GM23338 (cell line): ENCODE data around the gene OR7G2.

ENCODE experiments used
- EZH2 ChIP-seq: fragments of 200-600 bp; sonication (generic); IDR thresholded peaks from one replicate; pipeline ENCODE4 v1.8.0; 2017; ENCODE audit warnings: antibody characterized with exemption, mild to moderate bottlenecking, low read depth; ENCODE audit not compliant: unreplicated experiment
- EZH2phosphoT487 ChIP-seq: fragments of 200-600 bp; sonication (generic); IDR thresholded peaks from one replicate; pipeline ENCODE4 v1.8.1; 2018; ENCODE audit warnings: antibody characterized with exemption; ENCODE audit not compliant: unreplicated experiment
- JUNB ChIP-seq: IDR thresholded peaks from one replicate; pipeline ENCODE4 v1.6.1; 2016; ENCODE audit warnings: antibody characterized with exemption; ENCODE audit not compliant: unreplicated experiment
- POLR2AphosphoS5 ChIP-seq: IDR thresholded peaks from 2 replicates; pipeline ENCODE4 v1.6.1; 2016; ENCODE audit warnings: antibody characterized with exemption, low read depth
- ZNF114 ChIP-seq: fragments of 250-450 bp; sonication (Bioruptor Pico); IDR thresholded peaks from 2 replicates; pipeline ENCODE4 v1.5.0; 2020; ENCODE audit warnings: mild to moderate bottlenecking, moderate library complexity
- ZNF331 ChIP-seq: fragments of 250-450 bp; sonication (Bioruptor Pico); IDR thresholded peaks from 2 replicates; pipeline ENCODE4 v1.5.0; 2020; ENCODE audit warnings: low read depth, mild to moderate bottlenecking, moderate library complexity
- TF ChIP-seq, protein P1 (sequence below), 2 experiments: fragments of 200-600 bp in 1 of 2; sonication (generic) in 1 of 2; conservative IDR thresholded peaks; 2 replicates each; pipeline versions ENCODE4 v1.5.1 to v1.6.1; 2016 to 2017; ENCODE audit warnings: antibody characterized with exemption in 2 of 2, low read depth in 2 of 2, mild to moderate bottlenecking in 2 of 2, moderate library complexity in 1 of 2
- TF ChIP-seq, protein P2 (sequence below): IDR thresholded peaks from one replicate; pipeline ENCODE4 v1.6.1; 2018; ENCODE audit warnings: antibody characterized with exemption; ENCODE audit not compliant: unreplicated experiment
- TF ChIP-seq, protein P3 (sequence below): IDR thresholded peaks from 2 replicates; pipeline ENCODE4 v1.6.1; 2016; ENCODE audit warnings: antibody characterized with exemption
- TF ChIP-seq, protein P4 (sequence below): fragments of 250-450 bp; sonication (Bioruptor Pico); IDR thresholded peaks from 2 replicates; pipeline ENCODE4 v1.5.0; 2020; ENCODE audit warnings: mild to moderate bottlenecking, moderate library complexity

DNA sequence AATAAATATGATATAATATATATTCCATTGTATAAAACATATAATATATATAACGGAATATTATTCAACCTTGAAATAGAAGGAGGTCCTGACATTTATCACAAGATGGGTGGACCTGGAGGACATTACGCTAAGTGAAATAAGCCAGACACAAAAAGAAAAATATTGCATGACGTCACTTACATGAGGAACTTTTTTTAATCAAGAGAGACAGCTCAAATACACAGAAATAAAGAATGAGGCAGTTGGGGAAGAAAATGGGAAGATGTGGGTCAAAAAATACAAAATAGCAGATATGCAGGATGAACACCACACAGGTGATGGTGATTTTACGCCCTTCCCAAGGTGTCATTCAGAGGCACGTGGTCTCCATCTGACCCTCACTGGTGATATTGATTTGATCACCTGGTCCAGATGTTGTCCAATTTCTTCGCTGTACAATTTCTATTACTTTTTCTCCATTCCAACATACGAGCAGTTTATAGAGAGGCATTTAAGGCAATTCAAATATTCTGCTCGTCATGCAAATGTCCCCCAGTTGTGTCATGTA is 32.4 kb upstream of the OR7G2 start:
- TF ChIP-seq, protein P1, sequence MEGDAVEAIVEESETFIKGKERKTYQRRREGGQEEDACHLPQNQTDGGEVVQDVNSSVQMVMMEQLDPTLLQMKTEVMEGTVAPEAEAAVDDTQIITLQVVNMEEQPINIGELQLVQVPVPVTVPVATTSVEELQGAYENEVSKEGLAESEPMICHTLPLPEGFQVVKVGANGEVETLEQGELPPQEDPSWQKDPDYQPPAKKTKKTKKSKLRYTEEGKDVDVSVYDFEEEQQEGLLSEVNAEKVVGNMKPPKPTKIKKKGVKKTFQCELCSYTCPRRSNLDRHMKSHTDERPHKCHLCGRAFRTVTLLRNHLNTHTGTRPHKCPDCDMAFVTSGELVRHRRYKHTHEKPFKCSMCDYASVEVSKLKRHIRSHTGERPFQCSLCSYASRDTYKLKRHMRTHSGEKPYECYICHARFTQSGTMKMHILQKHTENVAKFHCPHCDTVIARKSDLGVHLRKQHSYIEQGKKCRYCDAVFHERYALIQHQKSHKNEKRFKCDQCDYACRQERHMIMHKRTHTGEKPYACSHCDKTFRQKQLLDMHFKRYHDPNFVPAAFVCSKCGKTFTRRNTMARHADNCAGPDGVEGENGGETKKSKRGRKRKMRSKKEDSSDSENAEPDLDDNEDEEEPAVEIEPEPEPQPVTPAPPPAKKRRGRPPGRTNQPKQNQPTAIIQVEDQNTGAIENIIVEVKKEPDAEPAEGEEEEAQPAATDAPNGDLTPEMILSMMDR (conservative IDR thresholded peaks at IDR 0.05; ENCODE audit: low read depth in 2 of 2): no peak
- TF ChIP-seq JUNB: no peak
- TF ChIP-seq, protein P2, sequence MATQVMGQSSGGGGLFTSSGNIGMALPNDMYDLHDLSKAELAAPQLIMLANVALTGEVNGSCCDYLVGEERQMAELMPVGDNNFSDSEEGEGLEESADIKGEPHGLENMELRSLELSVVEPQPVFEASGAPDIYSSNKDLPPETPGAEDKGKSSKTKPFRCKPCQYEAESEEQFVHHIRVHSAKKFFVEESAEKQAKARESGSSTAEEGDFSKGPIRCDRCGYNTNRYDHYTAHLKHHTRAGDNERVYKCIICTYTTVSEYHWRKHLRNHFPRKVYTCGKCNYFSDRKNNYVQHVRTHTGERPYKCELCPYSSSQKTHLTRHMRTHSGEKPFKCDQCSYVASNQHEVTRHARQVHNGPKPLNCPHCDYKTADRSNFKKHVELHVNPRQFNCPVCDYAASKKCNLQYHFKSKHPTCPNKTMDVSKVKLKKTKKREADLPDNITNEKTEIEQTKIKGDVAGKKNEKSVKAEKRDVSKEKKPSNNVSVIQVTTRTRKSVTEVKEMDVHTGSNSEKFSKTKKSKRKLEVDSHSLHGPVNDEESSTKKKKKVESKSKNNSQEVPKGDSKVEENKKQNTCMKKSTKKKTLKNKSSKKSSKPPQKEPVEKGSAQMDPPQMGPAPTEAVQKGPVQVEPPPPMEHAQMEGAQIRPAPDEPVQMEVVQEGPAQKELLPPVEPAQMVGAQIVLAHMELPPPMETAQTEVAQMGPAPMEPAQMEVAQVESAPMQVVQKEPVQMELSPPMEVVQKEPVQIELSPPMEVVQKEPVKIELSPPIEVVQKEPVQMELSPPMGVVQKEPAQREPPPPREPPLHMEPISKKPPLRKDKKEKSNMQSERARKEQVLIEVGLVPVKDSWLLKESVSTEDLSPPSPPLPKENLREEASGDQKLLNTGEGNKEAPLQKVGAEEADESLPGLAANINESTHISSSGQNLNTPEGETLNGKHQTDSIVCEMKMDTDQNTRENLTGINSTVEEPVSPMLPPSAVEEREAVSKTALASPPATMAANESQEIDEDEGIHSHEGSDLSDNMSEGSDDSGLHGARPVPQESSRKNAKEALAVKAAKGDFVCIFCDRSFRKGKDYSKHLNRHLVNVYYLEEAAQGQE: no peak
- TF ChIP-seq POLR2AphosphoS5: no peak
- no peak for TF ChIP-seq EZH2phosphoT487
- TF ChIP-seq EZH2: no peak
- no peak for TF ChIP-seq ZNF114
- TF ChIP-seq, protein P3, sequence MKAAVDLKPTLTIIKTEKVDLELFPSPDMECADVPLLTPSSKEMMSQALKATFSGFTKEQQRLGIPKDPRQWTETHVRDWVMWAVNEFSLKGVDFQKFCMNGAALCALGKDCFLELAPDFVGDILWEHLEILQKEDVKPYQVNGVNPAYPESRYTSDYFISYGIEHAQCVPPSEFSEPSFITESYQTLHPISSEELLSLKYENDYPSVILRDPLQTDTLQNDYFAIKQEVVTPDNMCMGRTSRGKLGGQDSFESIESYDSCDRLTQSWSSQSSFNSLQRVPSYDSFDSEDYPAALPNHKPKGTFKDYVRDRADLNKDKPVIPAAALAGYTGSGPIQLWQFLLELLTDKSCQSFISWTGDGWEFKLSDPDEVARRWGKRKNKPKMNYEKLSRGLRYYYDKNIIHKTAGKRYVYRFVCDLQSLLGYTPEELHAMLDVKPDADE: no peak
- TF ChIP-seq, protein P4, sequence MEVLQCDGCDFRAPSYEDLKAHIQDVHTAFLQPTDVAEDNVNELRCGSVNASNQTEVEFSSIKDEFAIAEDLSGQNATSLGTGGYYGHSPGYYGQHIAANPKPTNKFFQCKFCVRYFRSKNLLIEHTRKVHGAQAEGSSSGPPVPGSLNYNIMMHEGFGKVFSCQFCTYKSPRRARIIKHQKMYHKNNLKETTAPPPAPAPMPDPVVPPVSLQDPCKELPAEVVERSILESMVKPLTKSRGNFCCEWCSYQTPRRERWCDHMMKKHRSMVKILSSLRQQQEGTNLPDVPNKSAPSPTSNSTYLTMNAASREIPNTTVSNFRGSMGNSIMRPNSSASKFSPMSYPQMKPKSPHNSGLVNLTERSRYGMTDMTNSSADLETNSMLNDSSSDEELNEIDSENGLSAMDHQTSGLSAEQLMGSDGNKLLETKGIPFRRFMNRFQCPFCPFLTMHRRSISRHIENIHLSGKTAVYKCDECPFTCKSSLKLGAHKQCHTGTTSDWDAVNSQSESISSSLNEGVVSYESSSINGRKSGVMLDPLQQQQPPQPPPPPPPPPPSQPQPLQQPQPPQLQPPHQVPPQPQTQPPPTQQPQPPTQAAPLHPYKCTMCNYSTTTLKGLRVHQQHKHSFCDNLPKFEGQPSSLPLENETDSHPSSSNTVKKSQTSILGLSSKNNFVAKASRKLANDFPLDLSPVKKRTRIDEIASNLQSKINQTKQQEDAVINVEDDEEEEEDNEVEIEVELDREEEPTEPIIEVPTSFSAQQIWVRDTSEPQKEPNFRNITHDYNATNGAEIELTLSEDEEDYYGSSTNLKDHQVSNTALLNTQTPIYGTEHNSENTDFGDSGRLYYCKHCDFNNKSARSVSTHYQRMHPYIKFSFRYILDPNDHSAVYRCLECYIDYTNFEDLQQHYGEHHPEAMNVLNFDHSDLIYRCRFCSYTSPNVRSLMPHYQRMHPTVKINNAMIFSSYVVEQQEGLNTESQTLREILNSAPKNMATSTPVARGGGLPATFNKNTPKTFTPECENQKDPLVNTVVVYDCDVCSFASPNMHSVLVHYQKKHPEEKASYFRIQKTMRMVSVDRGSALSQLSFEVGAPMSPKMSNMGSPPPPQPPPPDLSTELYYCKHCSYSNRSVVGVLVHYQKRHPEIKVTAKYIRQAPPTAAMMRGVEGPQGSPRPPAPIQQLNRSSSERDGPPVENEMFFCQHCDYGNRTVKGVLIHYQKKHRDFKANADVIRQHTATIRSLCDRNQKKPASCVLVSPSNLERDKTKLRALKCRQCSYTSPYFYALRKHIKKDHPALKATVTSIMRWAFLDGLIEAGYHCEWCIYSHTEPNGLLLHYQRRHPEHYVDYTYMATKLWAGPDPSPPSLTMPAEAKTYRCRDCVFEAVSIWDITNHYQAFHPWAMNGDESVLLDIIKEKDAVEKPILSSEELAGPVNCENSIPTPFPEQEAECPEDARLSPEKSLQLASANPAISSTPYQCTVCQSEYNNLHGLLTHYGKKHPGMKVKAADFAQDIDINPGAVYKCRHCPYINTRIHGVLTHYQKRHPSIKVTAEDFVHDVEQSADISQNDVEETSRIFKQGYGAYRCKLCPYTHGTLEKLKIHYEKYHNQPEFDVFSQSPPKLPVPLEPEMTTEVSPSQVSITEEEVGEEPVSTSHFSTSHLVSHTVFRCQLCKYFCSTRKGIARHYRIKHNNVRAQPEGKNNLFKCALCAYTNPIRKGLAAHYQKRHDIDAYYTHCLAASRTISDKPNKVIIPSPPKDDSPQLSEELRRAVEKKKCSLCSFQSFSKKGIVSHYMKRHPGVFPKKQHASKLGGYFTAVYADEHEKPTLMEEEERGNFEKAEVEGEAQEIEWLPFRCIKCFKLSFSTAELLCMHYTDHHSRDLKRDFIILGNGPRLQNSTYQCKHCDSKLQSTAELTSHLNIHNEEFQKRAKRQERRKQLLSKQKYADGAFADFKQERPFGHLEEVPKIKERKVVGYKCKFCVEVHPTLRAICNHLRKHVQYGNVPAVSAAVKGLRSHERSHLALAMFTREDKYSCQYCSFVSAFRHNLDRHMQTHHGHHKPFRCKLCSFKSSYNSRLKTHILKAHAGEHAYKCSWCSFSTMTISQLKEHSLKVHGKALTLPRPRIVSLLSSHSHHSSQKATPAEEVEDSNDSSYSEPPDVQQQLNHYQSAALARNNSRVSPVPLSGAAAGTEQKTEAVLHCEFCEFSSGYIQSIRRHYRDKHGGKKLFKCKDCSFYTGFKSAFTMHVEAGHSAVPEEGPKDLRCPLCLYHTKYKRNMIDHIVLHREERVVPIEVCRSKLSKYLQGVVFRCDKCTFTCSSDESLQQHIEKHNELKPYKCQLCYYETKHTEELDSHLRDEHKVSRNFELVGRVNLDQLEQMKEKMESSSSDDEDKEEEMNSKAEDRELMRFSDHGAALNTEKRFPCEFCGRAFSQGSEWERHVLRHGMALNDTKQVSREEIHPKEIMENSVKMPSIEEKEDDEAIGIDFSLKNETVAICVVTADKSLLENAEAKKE (CRISPR knock-in tag): no peak
- TF ChIP-seq ZNF331 (CRISPR knock-in tag): no peak
